ENCODE measurements around the gene RPN2.

The RPN2 gene

DNA sequence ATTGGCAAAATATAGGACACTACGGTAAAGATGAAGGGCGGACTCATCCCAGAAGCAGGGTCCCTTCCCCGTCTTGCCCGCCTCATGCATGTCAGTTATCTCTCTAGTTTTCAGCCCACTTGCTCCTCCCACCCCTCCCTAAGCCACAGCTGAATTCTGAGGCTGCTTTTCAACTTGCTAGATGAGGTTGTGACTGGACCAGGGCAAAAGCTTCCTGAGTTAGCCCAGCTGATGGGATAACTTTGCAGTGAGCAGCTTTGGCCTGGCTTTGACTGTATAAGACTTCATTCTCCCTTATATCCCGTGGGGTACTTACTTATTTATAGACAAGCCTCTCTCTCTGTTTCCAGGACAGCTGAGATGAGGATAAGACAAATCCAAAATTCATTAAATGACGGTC is 59.3 kb downstream of the RPN2 start:
- H3K4me3 ChIP-seq (ENCODE audit: low read depth, low read length) = no peak overlapping the region
- TF ChIP-seq, protein P1, sequence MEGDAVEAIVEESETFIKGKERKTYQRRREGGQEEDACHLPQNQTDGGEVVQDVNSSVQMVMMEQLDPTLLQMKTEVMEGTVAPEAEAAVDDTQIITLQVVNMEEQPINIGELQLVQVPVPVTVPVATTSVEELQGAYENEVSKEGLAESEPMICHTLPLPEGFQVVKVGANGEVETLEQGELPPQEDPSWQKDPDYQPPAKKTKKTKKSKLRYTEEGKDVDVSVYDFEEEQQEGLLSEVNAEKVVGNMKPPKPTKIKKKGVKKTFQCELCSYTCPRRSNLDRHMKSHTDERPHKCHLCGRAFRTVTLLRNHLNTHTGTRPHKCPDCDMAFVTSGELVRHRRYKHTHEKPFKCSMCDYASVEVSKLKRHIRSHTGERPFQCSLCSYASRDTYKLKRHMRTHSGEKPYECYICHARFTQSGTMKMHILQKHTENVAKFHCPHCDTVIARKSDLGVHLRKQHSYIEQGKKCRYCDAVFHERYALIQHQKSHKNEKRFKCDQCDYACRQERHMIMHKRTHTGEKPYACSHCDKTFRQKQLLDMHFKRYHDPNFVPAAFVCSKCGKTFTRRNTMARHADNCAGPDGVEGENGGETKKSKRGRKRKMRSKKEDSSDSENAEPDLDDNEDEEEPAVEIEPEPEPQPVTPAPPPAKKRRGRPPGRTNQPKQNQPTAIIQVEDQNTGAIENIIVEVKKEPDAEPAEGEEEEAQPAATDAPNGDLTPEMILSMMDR (IDR thresholded peaks at IDR 0.05; ENCODE audit: low read depth, low read length) = no peak
- peaks cover 44% of the 10 kb centered on the region for H3K4me1 ChIP-seq
- no peaks in the 10 kb centered on the region for H3K27me3 ChIP-seq
- no peak for DNase-seq
- peaks cover 72% of the 10 kb centered on the region for H3K36me3 ChIP-seq
- H3K9me3 ChIP-seq = no peaks in the 10 kb centered on the region

DNA sequence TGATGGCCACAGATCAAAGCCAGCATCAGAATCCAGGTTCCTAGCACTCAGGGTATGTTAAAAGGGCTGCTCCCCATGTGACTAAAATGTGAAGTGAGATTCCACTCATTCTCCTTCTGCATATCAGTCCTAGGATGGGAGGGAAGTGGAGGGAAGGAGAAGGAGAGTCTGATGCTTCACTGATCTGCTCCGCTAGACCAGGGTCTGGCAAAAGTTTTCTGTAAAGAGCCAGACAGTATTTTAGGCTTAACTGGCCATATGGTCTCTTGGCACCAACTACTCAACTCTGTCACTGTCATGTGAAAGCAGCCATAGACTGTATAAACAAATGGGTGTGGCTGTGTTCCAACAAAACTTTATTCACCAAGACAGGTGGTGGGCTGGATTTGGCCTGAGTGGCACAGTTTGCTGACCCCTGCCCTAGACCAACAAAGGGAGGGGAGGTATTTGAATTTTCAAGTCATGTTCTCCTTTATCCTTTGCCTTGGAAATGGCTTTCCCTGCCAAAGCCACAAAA is 59.9 kb downstream of the RPN2 start:
- Histone ChIP-seq H3K4me1 (peaks cover 45% of the 10 kb centered on the region), H3K36me3 (peaks cover 78% of the 10 kb centered on the region), H3K27me3 (no peaks in the 10 kb centered on the region), H3K4me3 (ENCODE audit: low read depth, low read length) (no peak overlapping the region), H3K9me3 (no peaks in the 10 kb centered on the region)
- TF ChIP-seq, protein P1 (IDR thresholded peaks at IDR 0.05; ENCODE audit: low read depth, low read length) = no peak
- peak; percentile 55 for DNase-seq

DNA sequence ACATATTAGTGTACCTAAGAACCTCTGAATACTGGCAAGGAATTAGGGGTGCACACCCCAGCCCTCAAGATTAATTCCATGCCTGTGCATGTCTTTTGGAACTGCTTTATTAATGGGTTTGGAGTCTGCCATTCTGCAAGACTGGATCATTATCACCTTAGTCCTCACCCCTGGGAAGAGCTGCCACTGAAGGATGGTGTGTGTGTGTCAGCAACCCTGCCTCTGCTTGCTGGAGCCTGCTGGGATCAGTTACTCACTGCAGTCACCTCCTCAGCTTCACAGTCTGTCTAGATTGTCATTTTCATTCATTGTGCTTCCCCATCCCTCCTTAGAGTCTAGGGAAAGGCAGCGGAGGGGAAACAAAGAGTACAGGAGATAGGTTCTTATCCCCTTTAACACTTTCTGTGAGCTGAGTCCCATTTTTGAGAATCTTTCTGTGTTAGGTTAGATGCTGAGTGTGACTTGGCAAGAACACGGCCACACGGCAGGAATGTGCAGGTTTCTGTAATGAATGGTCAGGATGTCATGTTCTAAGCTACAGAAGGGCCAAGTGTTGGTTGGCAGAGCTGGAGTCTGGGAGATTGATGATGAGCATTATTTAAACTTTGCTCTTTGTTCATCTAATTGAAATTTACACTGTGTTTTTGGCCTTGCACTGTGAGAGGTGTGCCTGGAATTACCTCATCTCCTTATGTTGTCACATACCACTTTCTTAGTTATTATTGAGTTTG is 61.4 kb downstream of the RPN2 start:
- H3K4me3 ChIP-seq (ENCODE audit: low read depth, low read length) = no peak overlapping the region
- DNase-seq = no peak
- no peaks in the 10 kb centered on the region for H3K27me3 ChIP-seq
- TF ChIP-seq, protein P1 (IDR thresholded peaks at IDR 0.05; ENCODE audit: low read depth, low read length) = no peak
- peaks cover 80% of the 10 kb centered on the region for H3K36me3 ChIP-seq
- no peaks in the 10 kb centered on the region for H3K9me3 ChIP-seq
- H3K4me1 ChIP-seq = peaks cover 42% of the 10 kb centered on the region

DNA sequence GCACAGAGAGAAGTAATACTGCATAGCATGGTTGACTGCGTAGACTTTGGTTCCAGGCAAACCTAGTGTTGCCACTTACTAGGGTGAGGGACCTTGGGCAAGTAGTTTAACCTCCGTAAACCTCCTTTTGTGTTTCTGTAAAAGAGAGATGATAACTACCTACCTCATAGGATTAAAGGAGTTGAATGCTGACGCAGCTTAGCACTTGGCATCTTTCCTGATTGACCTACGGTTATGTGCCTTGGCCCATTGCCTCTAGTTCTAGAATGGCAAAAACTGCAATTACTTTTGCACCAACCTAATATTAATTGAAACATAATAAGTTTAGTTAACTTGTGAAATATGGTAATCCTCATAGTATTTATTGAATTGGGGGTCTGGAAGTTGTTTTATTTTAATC is 63.4 kb downstream of the RPN2 start:
- TF ChIP-seq, protein P1 (IDR thresholded peaks at IDR 0.05; ENCODE audit: low read depth, low read length) = no peak
- Histone ChIP-seq H3K36me3 (peaks cover 65% of the 10 kb centered on the region), H3K9me3 (no peaks in the 10 kb centered on the region), H3K27me3 (no peaks in the 10 kb centered on the region), H3K4me3 (ENCODE audit: low read depth, low read length) (no peak overlapping the region), H3K4me1 (peaks cover 27% of the 10 kb centered on the region)
- DNase-seq = no peak

DNA sequence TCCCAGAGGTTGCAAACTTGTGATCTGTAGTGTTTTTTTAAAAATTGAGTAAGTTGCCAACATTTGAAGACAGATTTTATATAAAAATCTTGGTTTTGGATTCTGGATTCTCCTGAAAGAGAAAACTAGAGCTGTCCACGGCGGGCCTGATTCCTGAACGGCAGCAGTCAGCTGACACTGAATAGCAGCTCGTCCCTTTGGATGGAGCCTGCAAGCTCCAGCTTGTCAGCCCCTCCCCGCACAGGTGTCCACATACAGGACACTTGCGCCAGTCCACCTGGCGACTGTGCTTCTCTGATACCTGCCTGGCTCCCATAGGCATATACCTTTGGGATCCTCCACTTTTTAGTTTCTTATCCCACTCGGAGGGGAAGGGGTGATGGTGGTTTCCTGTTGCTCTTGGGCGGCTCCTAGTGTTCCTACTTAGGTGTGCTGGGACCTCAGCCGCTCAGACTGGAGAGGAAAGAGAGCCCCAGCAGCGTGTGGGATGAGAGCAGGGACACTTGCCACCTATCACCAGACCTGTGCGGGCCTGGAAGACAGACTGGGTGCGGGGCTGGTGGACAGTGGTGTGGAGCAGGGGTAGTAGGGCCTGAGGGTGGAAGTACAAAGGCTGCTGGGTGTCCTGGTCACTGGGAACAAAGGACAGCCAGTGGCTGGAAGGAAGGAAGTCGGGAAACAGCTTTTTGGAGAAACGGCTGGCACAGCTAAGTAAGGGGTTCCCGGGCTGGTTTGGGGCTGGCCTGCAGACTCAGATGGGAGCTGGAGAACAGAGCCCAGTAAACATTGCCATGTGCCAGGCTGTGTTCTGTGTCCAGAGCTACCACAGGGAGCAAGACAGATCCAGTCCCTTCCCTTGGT is 64.2 kb downstream of the RPN2 start:
- H3K36me3 ChIP-seq = peaks cover 57% of the 10 kb centered on the region
- no peaks in the 10 kb centered on the region for H3K27me3 ChIP-seq
- H3K4me1 ChIP-seq = peaks cover 23% of the 10 kb centered on the region
- TF ChIP-seq, protein P1 (IDR thresholded peaks at IDR 0.05; ENCODE audit: low read depth, low read length) = peak; percentile 68
- DNase-seq = peak; percentile 34
- H3K4me3 ChIP-seq (ENCODE audit: low read depth, low read length) = no peak overlapping the region
- H3K9me3 ChIP-seq = no peaks in the 10 kb centered on the region
